A673 (cell line): Measurements from ENCODE around the gene CKAP2.
"Not testable (repeated sequence)": the region's sequence is repeated elsewhere in the genome, so short reads cannot be mapped to it uniquely, and the experiment has no call there.

ENCODE experiments used
- EZH2 ChIP-seq: fragments of 200-600 bp; sonication (generic); IDR thresholded peaks from 2 replicates; pipeline ENCODE4 v1.6.1; 2017; ENCODE audit warnings: borderline replicate concordance, low read depth, mild to moderate bottlenecking, mixed read lengths, antibody characterized with exemption, low read length; ENCODE audit not compliant: poor library complexity, severe bottlenecking
- TF ChIP-seq, protein P1 (sequence below): fragments of 300-800, 200-600 bp; sonication (generic); conservative IDR thresholded peaks from 2 replicates; pipeline ENCODE4 v1.5.1; 2017; ENCODE audit warnings: low read depth, mild to moderate bottlenecking, antibody characterized with exemption, low read length, moderate library complexity, mixed read lengths

DNA sequence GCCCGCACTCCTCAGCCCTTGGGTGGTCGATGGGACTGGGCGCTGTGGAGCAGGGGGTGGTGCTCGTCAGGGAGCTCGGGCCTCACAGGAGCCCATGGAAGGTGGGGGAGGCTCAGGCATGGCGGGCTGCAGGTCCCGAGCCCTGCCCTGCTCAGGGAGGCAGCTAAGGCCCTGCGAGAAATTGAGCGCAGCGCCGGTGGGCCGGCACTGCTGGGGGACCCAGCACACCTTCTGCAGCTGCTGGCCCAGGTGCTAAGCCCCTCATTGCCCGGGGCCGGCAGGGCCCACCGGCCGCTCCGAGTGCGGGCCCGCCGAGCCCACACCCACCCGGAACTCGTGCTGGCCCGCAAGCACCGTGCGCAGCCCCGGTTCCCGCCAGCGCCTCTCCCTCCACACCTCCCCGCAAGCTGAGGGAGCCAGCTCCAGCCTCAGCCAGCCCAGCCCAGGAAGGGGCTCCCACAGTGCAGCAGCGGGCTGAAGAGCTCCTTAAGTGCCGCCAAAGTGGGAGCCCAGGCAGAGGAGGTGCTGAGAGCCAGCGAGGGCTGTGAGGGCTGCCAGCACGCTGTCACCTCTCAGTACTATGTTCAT, 47.1 kb upstream of the CKAP2 start:
- not testable (repeated sequence) for TF ChIP-seq EZH2
- TF ChIP-seq, protein P1, sequence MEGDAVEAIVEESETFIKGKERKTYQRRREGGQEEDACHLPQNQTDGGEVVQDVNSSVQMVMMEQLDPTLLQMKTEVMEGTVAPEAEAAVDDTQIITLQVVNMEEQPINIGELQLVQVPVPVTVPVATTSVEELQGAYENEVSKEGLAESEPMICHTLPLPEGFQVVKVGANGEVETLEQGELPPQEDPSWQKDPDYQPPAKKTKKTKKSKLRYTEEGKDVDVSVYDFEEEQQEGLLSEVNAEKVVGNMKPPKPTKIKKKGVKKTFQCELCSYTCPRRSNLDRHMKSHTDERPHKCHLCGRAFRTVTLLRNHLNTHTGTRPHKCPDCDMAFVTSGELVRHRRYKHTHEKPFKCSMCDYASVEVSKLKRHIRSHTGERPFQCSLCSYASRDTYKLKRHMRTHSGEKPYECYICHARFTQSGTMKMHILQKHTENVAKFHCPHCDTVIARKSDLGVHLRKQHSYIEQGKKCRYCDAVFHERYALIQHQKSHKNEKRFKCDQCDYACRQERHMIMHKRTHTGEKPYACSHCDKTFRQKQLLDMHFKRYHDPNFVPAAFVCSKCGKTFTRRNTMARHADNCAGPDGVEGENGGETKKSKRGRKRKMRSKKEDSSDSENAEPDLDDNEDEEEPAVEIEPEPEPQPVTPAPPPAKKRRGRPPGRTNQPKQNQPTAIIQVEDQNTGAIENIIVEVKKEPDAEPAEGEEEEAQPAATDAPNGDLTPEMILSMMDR = not testable (repeated sequence)
